VCaP (cell line): ENCODE data around the gene SEPTIN12.

Experiments used
- H3K27ac ChIP-seq: fragments of 450-650 bp; 2 replicates; pipeline ENCODE4 v1.5.1; 2017
- TF ChIP-seq, protein P1 (sequence below): fragments of 450-650 bp; conservative IDR thresholded peaks from 2 replicates; pipeline ENCODE4 v1.5.1; 2017; ENCODE audit warnings: mild to moderate bottlenecking, moderate library complexity

Gene SEPTIN12

DNA sequence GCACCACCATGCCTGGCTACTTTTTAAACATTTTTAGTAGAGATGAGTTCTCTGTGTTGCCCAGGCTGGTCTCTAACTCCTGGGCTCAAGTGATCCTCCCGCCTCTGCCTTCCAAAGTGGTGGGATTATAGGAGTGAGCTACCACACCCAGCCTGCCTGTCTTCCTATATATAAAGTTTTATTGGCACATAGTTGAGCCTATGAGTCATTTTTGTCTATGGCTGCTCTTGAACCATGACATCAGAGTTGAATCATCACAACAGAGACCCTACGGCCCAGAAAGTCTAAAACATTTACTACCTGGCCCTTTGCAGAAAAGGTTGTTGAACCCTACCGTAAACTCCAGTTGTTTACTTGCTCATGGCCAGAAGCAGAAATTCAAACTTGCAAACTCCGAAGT is 7.9 kb downstream of the SEPTIN12 start:
- TF ChIP-seq, protein P1, sequence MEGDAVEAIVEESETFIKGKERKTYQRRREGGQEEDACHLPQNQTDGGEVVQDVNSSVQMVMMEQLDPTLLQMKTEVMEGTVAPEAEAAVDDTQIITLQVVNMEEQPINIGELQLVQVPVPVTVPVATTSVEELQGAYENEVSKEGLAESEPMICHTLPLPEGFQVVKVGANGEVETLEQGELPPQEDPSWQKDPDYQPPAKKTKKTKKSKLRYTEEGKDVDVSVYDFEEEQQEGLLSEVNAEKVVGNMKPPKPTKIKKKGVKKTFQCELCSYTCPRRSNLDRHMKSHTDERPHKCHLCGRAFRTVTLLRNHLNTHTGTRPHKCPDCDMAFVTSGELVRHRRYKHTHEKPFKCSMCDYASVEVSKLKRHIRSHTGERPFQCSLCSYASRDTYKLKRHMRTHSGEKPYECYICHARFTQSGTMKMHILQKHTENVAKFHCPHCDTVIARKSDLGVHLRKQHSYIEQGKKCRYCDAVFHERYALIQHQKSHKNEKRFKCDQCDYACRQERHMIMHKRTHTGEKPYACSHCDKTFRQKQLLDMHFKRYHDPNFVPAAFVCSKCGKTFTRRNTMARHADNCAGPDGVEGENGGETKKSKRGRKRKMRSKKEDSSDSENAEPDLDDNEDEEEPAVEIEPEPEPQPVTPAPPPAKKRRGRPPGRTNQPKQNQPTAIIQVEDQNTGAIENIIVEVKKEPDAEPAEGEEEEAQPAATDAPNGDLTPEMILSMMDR, result no peak
- H3K27ac ChIP-seq, result no peak overlapping the region

- no peak overlapping the region for H3K27ac ChIP-seq
- TF ChIP-seq, protein P1, result no peak
These were observed 10.1 kb downstream of the SEPTIN12 start for GRCh38 chr16:4778050-4778392.

DNA sequence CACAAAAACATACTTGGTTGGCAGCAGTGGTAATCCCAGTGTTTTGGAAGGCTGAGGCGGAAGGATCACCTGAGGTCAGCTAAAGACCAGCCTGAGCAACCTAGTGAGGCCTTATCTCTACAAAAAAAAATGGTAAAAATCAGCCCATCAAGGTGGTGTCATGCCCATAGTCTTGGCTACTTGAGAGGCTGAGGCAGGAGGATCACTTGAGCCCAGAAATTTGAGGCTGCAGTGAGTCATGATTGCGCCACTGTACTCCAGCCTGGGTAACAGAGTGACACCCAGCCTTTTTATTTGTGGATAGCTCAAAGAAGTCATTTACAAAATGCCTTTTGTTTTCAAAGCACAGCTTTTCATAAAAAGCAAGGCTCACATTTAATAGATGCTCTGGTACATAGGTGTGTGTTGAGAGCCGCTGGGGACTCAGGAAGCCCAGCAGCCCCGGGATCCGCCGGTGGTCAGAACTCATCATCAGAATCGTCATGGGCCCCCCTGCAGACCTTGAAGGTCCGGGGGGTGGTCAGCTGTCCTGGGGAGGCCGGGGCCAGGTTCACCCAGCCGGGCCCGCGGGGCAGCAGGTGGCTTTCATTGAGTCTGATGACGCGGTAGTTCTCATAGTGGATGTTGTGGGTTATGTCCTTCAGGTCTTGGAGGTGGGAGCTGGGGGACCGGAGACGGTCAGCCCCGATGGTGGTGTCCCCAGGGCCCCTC is 10.7 kb downstream of the SEPTIN12 start:
- TF ChIP-seq, protein P1, result no peak

DNA sequence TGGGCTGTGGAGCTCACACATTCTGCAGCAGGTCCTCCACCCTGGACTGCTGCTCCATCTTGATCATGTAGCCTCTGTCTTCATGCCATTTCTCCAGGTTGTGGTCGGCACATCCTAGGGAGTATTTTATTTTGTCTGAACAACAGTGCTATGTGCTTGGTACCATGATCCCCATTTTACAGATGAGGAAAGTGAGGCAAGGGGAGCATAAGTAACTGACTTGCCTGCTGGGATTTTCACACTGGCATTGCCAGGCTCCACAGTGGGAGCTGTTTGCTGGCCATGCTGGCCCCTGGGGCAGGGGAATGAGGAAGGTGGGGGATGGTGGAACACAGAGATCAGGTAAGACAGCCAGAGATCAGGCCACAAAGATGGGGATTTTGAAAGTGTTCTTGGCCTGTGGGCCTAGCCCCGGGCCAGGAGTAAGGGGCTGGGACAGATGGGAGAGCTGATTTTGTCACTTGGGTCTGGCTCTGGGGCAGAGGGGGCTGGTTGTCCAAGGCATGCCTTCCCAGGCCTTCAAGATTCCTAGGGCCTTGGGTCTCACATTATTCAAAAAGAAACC is 11.9 kb downstream of the SEPTIN12 start:
- no peak overlapping the region for H3K27ac ChIP-seq
- TF ChIP-seq, protein P1, result no peak

More for the DNA sequence above, 10.7 kb downstream of the SEPTIN12 start:
- H3K27ac ChIP-seq, result no peak overlapping the region

- H3K27ac ChIP-seq, result no peak overlapping the region
- TF ChIP-seq, protein P1, result no peak
These were observed 13.1 kb downstream of the SEPTIN12 start for GRCh38 chr16:4775005-4775404.

DNA sequence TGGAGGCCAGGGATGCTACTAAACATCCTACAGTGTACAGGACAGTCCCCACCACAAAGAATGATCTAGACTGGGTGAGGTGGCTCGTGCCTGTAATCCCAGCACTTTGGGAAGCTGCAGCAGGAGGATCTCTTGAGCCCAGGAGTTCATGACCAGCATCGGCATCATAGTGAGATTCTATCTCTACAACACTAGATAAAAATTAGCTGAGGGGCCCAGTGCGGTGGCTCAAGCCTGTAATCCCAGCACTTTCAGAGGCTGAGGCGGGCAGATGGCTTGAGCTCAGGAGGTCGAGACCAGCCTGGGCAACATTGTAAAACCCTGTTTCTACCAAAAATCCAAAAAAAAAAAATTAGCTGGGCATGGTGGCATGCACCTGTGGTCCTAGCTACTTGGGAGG is 15.8 kb downstream of the SEPTIN12 start:
- TF ChIP-seq, protein P1, result no peak
- H3K27ac ChIP-seq, result no peak overlapping the region

- TF ChIP-seq, protein P1, result no peak
- H3K27ac ChIP-seq, result no peak overlapping the region
These were observed 16.5 kb downstream of the SEPTIN12 start for GRCh38 chr16:4771646-4772045.
